A673 (cell line): ENCODE results near the gene POU1F1.

Experiments
- EZH2 ChIP-seq: fragments of 200-600 bp; sonication (generic); IDR thresholded peaks from 2 replicates; pipeline ENCODE4 v1.6.1; 2017; ENCODE audit warnings: borderline replicate concordance, low read depth, mild to moderate bottlenecking, mixed read lengths, antibody characterized with exemption, low read length; ENCODE audit not compliant: poor library complexity, severe bottlenecking
- TF ChIP-seq, protein P1 (sequence below): fragments of 300-800, 200-600 bp; sonication (generic); conservative IDR thresholded peaks from 2 replicates; pipeline ENCODE4 v1.5.1; 2017; ENCODE audit warnings: low read depth, mild to moderate bottlenecking, antibody characterized with exemption, low read length, moderate library complexity, mixed read lengths

DNA sequence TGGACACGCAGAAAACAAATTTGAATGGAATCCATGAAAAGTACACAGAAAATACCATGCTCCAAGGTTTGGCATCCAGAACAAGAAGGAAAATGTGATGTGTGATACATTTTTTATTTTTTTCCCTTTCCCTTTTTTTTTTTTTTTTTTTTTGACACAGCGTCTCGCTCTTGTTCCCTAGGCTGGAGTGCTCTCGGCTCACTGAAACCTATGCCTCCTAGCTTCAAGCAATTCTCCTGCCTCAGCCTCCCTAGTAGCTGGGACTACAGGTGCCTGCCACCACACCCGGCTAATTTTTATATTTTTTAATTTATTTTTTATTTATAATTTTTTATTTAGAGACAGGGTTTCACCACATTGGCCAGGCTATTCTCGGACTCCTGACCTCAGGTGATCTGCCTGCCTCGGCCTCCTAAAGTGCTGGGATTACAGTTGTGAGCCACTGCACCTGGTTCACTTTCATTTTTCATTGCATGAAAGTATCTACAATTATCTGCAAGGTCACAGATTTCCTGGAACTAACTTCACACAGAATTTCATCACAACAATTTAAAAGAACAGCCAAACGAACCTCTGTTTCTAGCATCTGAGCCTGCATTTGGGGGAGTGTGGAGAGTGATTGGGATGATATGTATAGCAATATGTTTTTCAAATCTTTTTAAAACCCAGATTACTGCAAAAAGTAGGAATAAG lies 8.3 kb downstream of the POU1F1 start:
- TF ChIP-seq, protein P1, sequence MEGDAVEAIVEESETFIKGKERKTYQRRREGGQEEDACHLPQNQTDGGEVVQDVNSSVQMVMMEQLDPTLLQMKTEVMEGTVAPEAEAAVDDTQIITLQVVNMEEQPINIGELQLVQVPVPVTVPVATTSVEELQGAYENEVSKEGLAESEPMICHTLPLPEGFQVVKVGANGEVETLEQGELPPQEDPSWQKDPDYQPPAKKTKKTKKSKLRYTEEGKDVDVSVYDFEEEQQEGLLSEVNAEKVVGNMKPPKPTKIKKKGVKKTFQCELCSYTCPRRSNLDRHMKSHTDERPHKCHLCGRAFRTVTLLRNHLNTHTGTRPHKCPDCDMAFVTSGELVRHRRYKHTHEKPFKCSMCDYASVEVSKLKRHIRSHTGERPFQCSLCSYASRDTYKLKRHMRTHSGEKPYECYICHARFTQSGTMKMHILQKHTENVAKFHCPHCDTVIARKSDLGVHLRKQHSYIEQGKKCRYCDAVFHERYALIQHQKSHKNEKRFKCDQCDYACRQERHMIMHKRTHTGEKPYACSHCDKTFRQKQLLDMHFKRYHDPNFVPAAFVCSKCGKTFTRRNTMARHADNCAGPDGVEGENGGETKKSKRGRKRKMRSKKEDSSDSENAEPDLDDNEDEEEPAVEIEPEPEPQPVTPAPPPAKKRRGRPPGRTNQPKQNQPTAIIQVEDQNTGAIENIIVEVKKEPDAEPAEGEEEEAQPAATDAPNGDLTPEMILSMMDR = no peak
- TF ChIP-seq EZH2 = no peak
